ENCODE measurements around the gene OR10P1.
"Not testable (repeated sequence)": the region's sequence is repeated elsewhere in the genome, so short reads cannot be mapped to it uniquely, and the experiment has no call there.

OR10P1 gene, protein sequence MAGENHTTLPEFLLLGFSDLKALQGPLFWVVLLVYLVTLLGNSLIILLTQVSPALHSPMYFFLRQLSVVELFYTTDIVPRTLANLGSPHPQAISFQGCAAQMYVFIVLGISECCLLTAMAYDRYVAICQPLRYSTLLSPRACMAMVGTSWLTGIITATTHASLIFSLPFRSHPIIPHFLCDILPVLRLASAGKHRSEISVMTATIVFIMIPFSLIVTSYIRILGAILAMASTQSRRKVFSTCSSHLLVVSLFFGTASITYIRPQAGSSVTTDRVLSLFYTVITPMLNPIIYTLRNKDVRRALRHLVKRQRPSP

DNA sequence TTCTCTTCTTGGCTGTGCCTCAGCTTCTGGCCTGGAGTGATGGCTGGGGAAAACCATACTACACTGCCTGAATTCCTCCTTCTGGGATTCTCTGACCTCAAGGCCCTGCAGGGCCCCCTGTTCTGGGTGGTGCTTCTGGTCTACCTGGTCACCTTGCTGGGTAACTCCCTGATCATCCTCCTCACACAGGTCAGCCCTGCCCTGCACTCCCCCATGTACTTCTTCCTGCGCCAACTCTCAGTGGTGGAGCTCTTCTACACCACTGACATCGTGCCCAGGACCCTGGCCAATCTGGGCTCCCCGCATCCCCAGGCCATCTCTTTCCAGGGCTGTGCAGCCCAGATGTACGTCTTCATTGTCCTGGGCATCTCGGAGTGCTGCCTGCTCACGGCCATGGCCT, at the start of gene OR10P1:
Gene OR10P1 (plus strand): TSS at position 40 of the 400 bp plus-strand sequence. CDS start 0 bp downstream, at position 40.
- ChIA-PET POLR2A (no interaction called here), CTCF (interaction anchor here (0.8 to 1.3 kb wide), 2 partner anchors 10 to 20 kb away, joined by 3 to 5 read pairs; no protein-coding TSS in a partner anchor)
- no peak for DNase-seq (ENCODE audit: low read depth, low spot score)
- TF ChIP-seq, protein P1, sequence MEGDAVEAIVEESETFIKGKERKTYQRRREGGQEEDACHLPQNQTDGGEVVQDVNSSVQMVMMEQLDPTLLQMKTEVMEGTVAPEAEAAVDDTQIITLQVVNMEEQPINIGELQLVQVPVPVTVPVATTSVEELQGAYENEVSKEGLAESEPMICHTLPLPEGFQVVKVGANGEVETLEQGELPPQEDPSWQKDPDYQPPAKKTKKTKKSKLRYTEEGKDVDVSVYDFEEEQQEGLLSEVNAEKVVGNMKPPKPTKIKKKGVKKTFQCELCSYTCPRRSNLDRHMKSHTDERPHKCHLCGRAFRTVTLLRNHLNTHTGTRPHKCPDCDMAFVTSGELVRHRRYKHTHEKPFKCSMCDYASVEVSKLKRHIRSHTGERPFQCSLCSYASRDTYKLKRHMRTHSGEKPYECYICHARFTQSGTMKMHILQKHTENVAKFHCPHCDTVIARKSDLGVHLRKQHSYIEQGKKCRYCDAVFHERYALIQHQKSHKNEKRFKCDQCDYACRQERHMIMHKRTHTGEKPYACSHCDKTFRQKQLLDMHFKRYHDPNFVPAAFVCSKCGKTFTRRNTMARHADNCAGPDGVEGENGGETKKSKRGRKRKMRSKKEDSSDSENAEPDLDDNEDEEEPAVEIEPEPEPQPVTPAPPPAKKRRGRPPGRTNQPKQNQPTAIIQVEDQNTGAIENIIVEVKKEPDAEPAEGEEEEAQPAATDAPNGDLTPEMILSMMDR (IDR thresholded peaks at IDR 0.05; ENCODE audit: insufficient read depth, low read length, missing control alignments): no peak
- no peak within 1 kb of the TSS for H3K4me3 ChIP-seq (ENCODE audit: low read depth, low read length)

DNA sequence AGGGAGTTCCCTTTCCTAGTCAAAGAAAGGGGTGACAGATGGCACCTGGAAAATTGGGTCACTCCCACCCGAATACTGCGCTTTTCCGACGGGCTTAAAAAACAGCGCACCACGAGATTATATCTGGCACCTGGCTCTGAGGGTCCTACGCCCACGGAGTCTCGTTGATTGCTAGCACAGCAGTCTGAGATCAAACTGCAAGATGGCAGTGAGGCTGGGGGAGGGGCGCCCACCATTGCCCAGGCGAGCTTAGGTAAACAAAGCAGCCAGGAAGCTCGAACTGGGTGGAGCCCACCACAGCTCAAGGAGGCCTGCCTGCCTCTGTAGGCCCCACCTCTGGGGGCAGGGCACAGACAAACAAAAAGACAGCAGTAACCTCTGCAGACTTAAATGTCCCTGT, 46.5 kb upstream of the OR10P1 start:
- H3K4me3 ChIP-seq (ENCODE audit: low read depth, low read length); POLR2A ChIA-PET; DNase-seq (ENCODE audit: low read depth, low spot score); CTCF ChIA-PET: not testable (repeated sequence)

DNA sequence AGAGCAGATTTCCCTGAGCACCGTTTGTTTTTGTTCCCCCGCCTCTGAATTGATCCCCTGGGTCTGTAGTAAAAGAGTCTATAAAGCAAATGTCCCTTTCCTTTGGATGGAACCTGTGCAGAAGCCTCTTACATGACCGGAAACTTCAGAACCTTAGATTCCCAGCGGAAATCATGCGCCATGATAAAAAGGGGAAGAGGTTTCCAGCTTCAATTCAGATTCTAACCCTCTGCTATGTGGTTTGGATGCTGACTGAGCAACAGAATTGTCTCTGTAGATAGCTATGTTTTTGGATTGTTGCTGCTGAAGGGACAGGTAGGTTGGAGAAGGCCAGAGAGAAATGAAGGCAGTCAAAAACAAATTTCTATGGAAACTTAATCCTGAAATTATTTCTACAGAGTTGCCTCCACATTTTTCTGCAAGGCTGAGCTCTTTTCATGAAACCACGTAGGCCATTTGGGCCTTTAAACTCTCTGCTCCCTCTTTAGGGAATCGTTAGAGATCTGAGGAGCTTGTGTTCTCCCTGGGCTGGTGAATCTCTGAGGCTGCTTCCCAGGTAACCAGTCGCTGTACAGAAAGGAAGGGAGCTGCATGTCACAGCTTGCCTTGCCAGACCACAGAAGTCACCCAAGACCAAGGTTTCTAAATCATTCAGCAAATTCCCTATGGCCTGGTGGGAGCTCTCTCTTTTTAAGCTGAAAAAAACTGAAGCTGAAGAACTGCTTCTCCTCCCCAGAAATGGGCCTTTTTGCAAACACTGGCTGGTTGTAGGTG, 28.7 kb upstream of the OR10P1 start:
- DNase-seq (ENCODE audit: low read depth, low spot score): no peak
- CTCF ChIA-PET: interaction anchor here (1.1 to 1.7 kb wide), 2 partner anchors 11 to 12 kb away, joined by 3 to 5 read pairs; no protein-coding TSS in a partner anchor
- POLR2A ChIA-PET: no interaction called here

DNA sequence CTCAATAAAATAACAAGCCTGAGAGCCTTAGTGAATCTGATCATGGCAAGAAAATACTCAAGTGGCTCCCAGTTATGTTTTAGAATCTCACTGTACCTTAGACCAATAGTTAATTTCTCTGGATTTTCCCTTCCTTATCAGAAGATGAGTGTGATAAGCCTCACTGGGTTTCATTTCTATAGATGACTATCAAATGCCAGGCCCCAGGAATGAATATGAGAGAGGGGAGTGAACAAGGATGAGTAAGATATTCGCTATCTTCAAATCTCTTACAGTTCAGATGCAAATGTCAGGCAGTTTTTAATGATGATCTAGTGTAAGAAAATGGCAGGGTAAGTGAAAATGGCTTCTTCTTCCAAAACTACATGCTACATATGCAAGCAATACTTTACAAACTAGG, 26.1 kb upstream of the OR10P1 start:
- H3K4me3 ChIP-seq (ENCODE audit: low read depth, low read length): no peak overlapping the region
- ChIA-PET POLR2A (no interaction called here), CTCF (interaction anchor here (1.2 to 1.3 kb wide), 2 partner anchors 9 to 422 kb away, joined by 3 to 7 read pairs; no protein-coding TSS in a partner anchor)
- TF ChIP-seq, protein P1 (IDR thresholded peaks at IDR 0.05; ENCODE audit: insufficient read depth, low read length, missing control alignments): no peak
- DNase-seq (ENCODE audit: low read depth, low spot score): no peak

More for the DNA sequence above, 28.7 kb upstream of the OR10P1 start:
- TF ChIP-seq, protein P1 (IDR thresholded peaks at IDR 0.05; ENCODE audit: insufficient read depth, low read length, missing control alignments): no peak
- H3K4me3 ChIP-seq (ENCODE audit: low read depth, low read length): no peak overlapping the region

DNA sequence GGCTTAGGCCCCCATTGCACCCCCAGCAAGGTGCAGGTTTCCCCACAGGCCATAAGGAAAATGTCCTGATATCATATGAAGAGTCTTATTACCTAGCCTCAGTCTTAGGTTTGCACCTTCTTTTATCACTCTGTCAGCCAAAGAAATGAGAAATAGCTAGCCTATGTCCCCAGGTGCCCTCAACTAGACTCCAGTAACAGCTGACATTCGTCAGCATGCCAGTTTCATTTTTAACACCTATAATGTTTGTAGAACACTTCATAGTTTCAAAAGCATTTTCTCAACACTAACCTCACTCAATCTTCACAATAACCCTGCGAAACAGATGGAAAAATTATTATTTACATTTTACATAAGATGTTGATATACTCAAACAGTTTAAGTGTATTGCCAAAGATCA, 24.0 kb upstream of the OR10P1 start:
- TF ChIP-seq, protein P1 (IDR thresholded peaks at IDR 0.05; ENCODE audit: insufficient read depth, low read length, missing control alignments): no peak
- POLR2A ChIA-PET: no interaction called here
- H3K4me3 ChIP-seq (ENCODE audit: low read depth, low read length): no peak overlapping the region
- no peak for DNase-seq (ENCODE audit: low read depth, low spot score)
- CTCF ChIA-PET: interaction anchor here (0.9 kb wide), 1 partner anchor 424 kb away, joined by 3 read pairs; no protein-coding TSS in a partner anchor

DNA sequence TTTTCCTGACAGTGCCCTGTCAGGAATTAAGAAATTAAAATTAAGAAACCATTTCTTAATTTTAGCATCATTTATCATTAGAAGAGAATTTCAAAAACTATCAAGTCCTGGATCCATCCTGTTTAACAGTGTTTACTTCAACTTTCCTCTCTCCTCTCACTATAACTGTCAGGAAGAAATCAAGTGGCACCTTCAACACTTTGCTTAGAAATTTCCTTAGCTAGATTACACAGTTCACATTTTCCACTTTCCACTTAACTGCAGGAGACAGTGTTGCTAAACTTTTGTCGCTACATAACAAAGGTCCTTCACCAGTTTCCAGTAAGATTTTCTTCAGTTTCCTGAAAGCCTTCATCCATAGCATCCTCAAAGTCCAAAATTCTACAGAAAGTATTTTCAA, 21.9 kb upstream of the OR10P1 start:
- POLR2A ChIA-PET: no interaction called here
- H3K4me3 ChIP-seq (ENCODE audit: low read depth, low read length): no peak overlapping the region
- TF ChIP-seq, protein P1 (IDR thresholded peaks at IDR 0.05; ENCODE audit: insufficient read depth, low read length, missing control alignments): no peak
- DNase-seq (ENCODE audit: low read depth, low spot score): no peak
- CTCF ChIA-PET: interaction anchor here (1.0 to 8.0 kb wide), 3 partner anchors 425 to 428 kb away, joined by 4 to 107 read pairs (median 5); no protein-coding TSS in a partner anchor

Measured in AG04449 (cell line).